EL (cell line): Measurements from ENCODE around the gene KMT2D.

Source experiments
- DNase-seq: peaks from one replicate; pipeline ENCODE4 v3.0.0-alpha.2; 2016

Gene KMT2D

GRCh38 chr12:49032276-49032675 lies 28.3 kb downstream of the KMT2D start:
- no peak for DNase-seq

GRCh38 chr12:49031573-49032161 lies 28.9 kb downstream of the KMT2D start:
- no peak for DNase-seq

- DNase-seq = no peak
Observed at GRCh38 chr12:49030714-49031572, 29.7 kb downstream of the KMT2D start.

GRCh38 chr12:49030119-49030518 lies 30.5 kb downstream of the KMT2D start:
- no peak for DNase-seq

- no peak for DNase-seq
Observed at GRCh38 chr12:49028666-49029275, 31.8 kb downstream of the KMT2D start.

- no peak for DNase-seq
Observed at GRCh38 chr12:49027846-49028555, 32.6 kb downstream of the KMT2D start.

GRCh38 chr12:49026678-49027480 lies 33.7 kb downstream of the KMT2D start:
- DNase-seq = no peak

GRCh38 chr12:49026101-49026500 lies 34.5 kb downstream of the KMT2D start:
- no peak for DNase-seq

GRCh38 chr12:49025463-49025862 lies 35.1 kb downstream of the KMT2D start:
- DNase-seq = no peak

- DNase-seq = no peak
Observed at GRCh38 chr12:49024543-49024942, 36.1 kb downstream of the KMT2D start.

- DNase-seq = no peak
Observed at GRCh38 chr12:49023812-49024211, 36.8 kb downstream of the KMT2D start.

- no peak for DNase-seq
Observed at GRCh38 chr12:49022558-49023178, 37.9 kb downstream of the KMT2D start.

- DNase-seq = no peak
Observed at GRCh38 chr12:49021292-49021915, 39.2 kb downstream of the KMT2D start.

GRCh38 chr12:49020441-49020840 lies 40.2 kb downstream of the KMT2D start:
- DNase-seq = no peak

GRCh38 chr12:49019443-49020324 lies 40.9 kb downstream of the KMT2D start:
- DNase-seq = peak; percentile 52

- no peak for DNase-seq
Observed at GRCh38 chr12:49019120-49019430, 41.5 kb downstream of the KMT2D start.

- peak; percentile 96 for DNase-seq
Observed at GRCh38 chr12:49018261-49019119, 42.1 kb downstream of the KMT2D start, which contains the start of gene PRKAG1. Gene PRKAG1, minus strand, starts transcription at chr12:49018776. Its CDS starts 36 bp downstream, at chr12:49018740.

- DNase-seq = peak; percentile 54
Observed at GRCh38 chr12:49017891-49018260, 42.7 kb downstream of the KMT2D start.

- no peak for DNase-seq
Observed at GRCh38 chr12:49015196-49015595, 45.4 kb downstream of the KMT2D start.

GRCh38 chr12:49014547-49014946 lies 46.0 kb downstream of the KMT2D start:
- DNase-seq = peak; percentile 37
